HFFc6 (cell line): ENCODE data around the gene TLE4. TPM values are rescaled to one million over a fixed set of nuclear protein-coding genes. Genes with fewer than 3 reads are reported as not detected.
"Not testable (repeated sequence)": the region's sequence is repeated elsewhere in the genome, so short reads cannot be mapped to it uniquely, and the experiment has no call there.

Experiments used
- DNase-seq: peaks from one replicate; pipeline ENCODE4 v3.0.0-alpha.2; 2018
- H3K27ac Mint-ChIP-seq: 2 replicates; pipeline ENCODE4 v1.8.0; 2020; ENCODE audit warnings: mild to moderate bottlenecking, mixed read lengths
- H3K27me3 Mint-ChIP-seq: 2 replicates; pipeline ENCODE4 v1.8.0; 2021; ENCODE audit warnings: mild to moderate bottlenecking, moderate library complexity, mixed read lengths; ENCODE audit not compliant: insufficient read depth
- H3K36me3 Mint-ChIP-seq: 2 replicates; pipeline ENCODE4 v1.8.0; 2021; ENCODE audit warnings: low read depth, mixed read lengths
- H3K4me1 Mint-ChIP-seq: 2 replicates; pipeline ENCODE4 v1.8.0; 2020; ENCODE audit warnings: low read depth, mixed read lengths
- H3K4me3 Mint-ChIP-seq: 2 replicates; pipeline ENCODE4 v1.8.0; 2020; ENCODE audit warnings: mild to moderate bottlenecking, moderate library complexity, mixed read lengths
- H3K9me3 Mint-ChIP-seq: 2 replicates; pipeline ENCODE4 v1.8.0; 2020; ENCODE audit warnings: mild to moderate bottlenecking, mixed read lengths
- total RNA-seq, 6 experiments: library from RNA; stranded (reverse); fragmentation: NEBNext Ultra II Directional; extraction: Animal tissue kit (Norgen Biotek cat#: 25700); gene quantifications; 2 replicates in 1 of 6; 3 replicates in 5 of 6; pipeline ENCODE4 v1.2.3, GENCODE V29; 2021
- TF ChIP-seq, protein P1 (sequence below): fragments of 200-600 bp; sonication (generic); IDR thresholded peaks from 2 replicates; pipeline ENCODE4 v1.5.0; 2021; ENCODE audit warnings: antibody characterized with exemption, mild to moderate bottlenecking

The TLE4 gene
- total RNA-seq, 6 experiments from 2014 or later, result 126 to 186 (median 139) TPM

- no peak overlapping the region for H3K27ac Mint-ChIP-seq
- DNase-seq, result no peak
- no peaks in the 10 kb centered on the region for H3K36me3 Mint-ChIP-seq
- no peak overlapping the region for H3K4me3 Mint-ChIP-seq
- no peaks in the 10 kb centered on the region for H3K4me1 Mint-ChIP-seq
- TF ChIP-seq, protein P1, sequence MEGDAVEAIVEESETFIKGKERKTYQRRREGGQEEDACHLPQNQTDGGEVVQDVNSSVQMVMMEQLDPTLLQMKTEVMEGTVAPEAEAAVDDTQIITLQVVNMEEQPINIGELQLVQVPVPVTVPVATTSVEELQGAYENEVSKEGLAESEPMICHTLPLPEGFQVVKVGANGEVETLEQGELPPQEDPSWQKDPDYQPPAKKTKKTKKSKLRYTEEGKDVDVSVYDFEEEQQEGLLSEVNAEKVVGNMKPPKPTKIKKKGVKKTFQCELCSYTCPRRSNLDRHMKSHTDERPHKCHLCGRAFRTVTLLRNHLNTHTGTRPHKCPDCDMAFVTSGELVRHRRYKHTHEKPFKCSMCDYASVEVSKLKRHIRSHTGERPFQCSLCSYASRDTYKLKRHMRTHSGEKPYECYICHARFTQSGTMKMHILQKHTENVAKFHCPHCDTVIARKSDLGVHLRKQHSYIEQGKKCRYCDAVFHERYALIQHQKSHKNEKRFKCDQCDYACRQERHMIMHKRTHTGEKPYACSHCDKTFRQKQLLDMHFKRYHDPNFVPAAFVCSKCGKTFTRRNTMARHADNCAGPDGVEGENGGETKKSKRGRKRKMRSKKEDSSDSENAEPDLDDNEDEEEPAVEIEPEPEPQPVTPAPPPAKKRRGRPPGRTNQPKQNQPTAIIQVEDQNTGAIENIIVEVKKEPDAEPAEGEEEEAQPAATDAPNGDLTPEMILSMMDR, result no peak
- H3K27me3 Mint-ChIP-seq, result peaks cover 2% of the 10 kb centered on the region
- H3K9me3 Mint-ChIP-seq, result no peaks in the 10 kb centered on the region
Observed at GRCh38 chr9:79537838-79538237, 33.9 kb upstream of the TLE4 start.

DNA sequence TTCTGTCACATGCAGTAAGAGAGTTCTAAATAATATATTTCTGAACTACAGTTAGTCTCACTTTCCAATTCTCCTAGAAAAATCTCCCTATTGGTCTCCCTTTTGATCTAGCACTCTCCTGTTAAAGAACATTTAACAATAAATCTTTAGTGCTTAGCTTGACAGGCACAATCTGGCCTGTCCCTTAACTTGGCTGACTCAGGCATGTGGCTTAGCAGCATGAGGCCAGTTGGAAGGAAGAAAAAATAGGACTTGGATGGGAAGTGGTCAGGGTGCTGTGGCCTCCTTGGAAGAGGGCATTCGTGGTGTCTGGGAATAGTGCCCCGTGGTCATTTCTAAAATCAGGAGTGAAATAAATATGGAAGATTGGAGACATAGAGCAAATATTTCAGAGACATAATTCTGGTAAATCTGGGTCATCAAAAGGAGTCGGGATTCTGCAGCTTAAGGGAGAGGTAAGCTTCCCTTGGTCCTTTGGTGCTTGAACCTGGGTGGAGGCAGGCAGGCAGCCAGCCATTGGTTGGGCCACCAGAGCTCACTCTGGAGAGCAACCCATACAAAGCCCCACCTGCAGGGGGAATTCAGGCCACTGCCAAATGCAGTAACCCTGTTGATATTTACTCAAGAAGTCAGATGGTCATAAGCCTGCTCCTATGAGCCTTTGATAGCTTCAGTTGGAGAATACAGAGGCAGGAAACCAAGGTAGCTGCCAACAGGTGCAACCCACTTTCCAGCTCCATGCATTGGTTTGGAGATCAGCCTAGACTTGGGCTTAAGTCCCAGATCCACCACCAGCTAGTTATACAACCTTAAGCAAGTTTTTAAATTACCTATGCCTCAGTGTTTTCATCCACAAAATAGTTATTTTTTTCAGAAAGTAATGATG is 28.8 kb upstream of the TLE4 start:
- TF ChIP-seq, protein P1, result no peak
- Mint-ChIP-seq H3K9me3 (peaks cover 11% of the 10 kb centered on the region; the same call in 1 of the 2 replicates), H3K4me1 (no peaks in the 10 kb centered on the region; the same call in 1 of the 2 replicates), H3K27ac (no peak overlapping the region), H3K4me3 (no peak overlapping the region), H3K27me3 (peaks cover 6% of the 10 kb centered on the region), H3K36me3 (peaks cover 11% of the 10 kb centered on the region)
- DNase-seq, result no peak

DNA sequence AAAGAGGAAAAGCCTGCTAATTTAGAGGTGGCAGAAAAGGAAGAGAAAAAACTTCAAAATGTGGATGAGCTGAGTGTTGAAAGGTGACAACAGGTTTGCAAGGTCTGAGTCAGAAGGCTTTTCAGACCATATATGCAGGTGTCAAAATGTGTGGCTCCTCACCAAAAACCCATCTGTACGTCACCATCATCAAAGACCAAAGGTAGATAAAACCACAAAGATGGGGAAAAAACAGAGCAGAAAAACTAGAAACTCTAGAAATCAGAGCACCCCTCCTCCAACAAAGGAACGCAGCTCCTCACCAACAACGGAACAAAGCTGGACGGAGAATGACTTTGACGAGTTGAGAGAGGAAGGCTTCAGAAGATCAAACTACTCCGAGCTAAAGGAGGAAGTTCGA is 27.4 kb upstream of the TLE4 start:
- H3K27ac Mint-ChIP-seq, H3K4me1 Mint-ChIP-seq, DNase-seq, H3K27me3 Mint-ChIP-seq, H3K4me3 Mint-ChIP-seq: not testable (repeated sequence)
- Mint-ChIP-seq H3K9me3 (peaks cover 11% of the 10 kb centered on the region; the same call in 1 of the 2 replicates), H3K36me3 (peaks cover 11% of the 10 kb centered on the region)

DNA sequence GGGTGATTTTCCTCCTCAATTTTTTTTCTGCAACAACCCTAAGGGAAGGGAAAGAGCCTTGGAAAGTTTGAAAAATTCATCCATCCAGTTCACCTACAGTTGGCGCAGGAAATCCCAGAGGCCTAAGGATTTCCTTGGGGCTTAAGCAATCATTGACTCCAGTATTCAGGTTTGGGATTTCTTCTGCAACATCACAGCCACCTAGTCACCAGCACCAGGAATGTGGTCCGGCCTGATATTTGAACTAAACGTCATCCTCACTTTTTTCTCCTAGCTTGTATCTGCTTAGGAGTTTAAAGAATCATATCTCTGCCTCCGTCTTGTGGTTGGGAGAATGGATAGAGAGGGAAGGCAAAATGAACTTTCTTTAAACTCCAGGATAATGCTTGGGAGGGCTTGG is 20.2 kb upstream of the TLE4 start:
- no peaks in the 10 kb centered on the region for H3K4me1 Mint-ChIP-seq
- H3K27me3 Mint-ChIP-seq, result peaks cover 6% of the 10 kb centered on the region; the same call in 1 of the 2 replicates
- no peak overlapping the region for H3K4me3 Mint-ChIP-seq
- TF ChIP-seq, protein P1, result no peak
- peaks cover 7% of the 10 kb centered on the region for H3K9me3 Mint-ChIP-seq
- DNase-seq, result no peak
- H3K27ac Mint-ChIP-seq, result no peak overlapping the region
- H3K36me3 Mint-ChIP-seq, result no peaks in the 10 kb centered on the region

DNA sequence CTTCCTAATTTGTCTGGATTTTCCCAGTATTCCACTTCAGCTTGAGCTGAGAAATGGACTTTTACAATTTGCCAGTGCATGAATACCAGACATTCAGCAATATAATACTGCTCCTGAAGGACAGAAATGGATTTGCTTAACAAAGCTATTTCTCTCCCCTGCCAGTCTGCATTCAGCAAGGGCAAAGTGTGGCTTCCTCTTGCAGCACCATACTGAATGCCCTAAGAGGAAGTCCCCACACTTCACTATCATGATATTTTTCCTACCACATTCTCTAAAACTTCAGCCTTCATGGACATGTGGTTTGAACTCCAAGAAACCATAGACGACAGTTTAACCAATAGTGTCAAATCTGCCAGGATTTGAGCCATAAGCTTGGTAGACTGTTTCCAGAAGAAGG is 19.8 kb upstream of the TLE4 start:
- TF ChIP-seq, protein P1, result no peak
- peaks cover 6% of the 10 kb centered on the region; the same call in 1 of the 2 replicates for H3K27me3 Mint-ChIP-seq
- no peak overlapping the region for H3K4me3 Mint-ChIP-seq
- DNase-seq, result no peak
- no peak overlapping the region for H3K27ac Mint-ChIP-seq
- no peaks in the 10 kb centered on the region for H3K36me3 Mint-ChIP-seq
- no peaks in the 10 kb centered on the region for H3K4me1 Mint-ChIP-seq
- H3K9me3 Mint-ChIP-seq, result peaks cover 7% of the 10 kb centered on the region

DNA sequence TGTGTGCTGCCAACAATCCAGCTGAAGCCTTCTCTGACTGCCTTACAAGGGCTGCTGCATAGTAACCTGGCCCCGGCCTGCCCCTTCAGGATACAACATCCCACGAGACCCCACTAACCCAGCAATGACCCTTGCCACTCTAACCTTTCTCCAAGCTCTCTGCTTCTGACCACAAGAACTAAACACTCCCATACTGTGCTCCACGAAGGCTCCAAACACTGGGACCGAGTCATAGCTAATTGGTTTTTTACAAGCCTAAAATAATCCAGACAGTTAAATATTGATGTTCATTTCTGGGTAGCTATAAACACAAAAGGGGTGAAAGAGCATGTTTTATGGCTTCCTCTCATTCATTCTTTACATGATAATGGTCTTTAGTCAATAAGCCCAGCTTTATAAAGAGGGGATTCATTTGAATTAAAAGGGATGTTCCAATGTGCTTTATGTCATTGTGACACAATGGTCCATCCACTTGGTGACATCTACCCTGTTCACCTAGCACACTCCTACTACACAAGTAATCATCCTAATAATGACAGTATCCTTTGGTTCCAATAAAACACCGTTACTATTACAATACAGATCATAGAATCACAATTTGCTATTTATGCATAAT is 16.2 kb upstream of the TLE4 start:
- Mint-ChIP-seq H3K36me3 (no peaks in the 10 kb centered on the region), H3K27me3 (peaks cover 4% of the 10 kb centered on the region; the same call in 1 of the 2 replicates), H3K27ac (no peak overlapping the region), H3K4me1 (peaks cover 8% of the 10 kb centered on the region; the same call in 1 of the 2 replicates), H3K4me3 (no peak overlapping the region), H3K9me3 (peaks cover 3% of the 10 kb centered on the region)
- TF ChIP-seq, protein P1, result no peak
- DNase-seq, result no peak
